ENCODE measurements around the gene LINC00237.

- TF ChIP-seq CTCF (IDR thresholded peaks at IDR 0.05; ENCODE audit: low read length) = no peak
- no peak for TF ChIP-seq EZH2 (optimal IDR thresholded peaks at IDR 0.05; ENCODE audit: low read depth, low read length)
Observed at GRCh38 chr20:21089391-21089790, 16.8 kb downstream of the LINC00237 start.

Measured in MM.1S (cell line).